Measurements from ENCODE around the gene NR5A1.

Gene NR5A1

GRCh38 chr9:124482431-124483031 is 24.7 kb downstream of the NR5A1 start:
- no peak overlapping the region for H3K4me2 ChIP-seq (ENCODE audit: low read length)
- H3F3A ChIP-seq (ENCODE audit: control insufficient read depth, insufficient read depth) = no peaks in the 10 kb centered on the region
- H3K4me1 ChIP-seq (ENCODE audit: control insufficient read depth, low read length) = peaks cover 8% of the 10 kb centered on the region
- no peak overlapping the region for H3K4me3 ChIP-seq (ENCODE audit: low read length)
- H3K79me2 ChIP-seq (ENCODE audit: control insufficient read depth, low read length) = no peaks in the 10 kb centered on the region
- no peak overlapping the region for H3K27ac ChIP-seq (ENCODE audit: low read depth, low read length)
- H4K20me1 ChIP-seq (ENCODE audit: control insufficient read depth, insufficient read depth, low read depth, low read length) = no peaks in the 10 kb centered on the region
- no peaks in the 10 kb centered on the region for H3K27me3 ChIP-seq (ENCODE audit: control insufficient read depth, low read length)
- H3K9me2 ChIP-seq (replicated peaks; ENCODE audit: control insufficient read depth, low read length) = no peaks in the 10 kb centered on the region
- no peaks in the 10 kb centered on the region for H3K9me3 ChIP-seq (ENCODE audit: control insufficient read depth, insufficient read depth, low read length)
- no peaks in the 10 kb centered on the region for H3K36me3 ChIP-seq (ENCODE audit: control insufficient read depth, low read length)
- TF ChIP-seq, protein P1, sequence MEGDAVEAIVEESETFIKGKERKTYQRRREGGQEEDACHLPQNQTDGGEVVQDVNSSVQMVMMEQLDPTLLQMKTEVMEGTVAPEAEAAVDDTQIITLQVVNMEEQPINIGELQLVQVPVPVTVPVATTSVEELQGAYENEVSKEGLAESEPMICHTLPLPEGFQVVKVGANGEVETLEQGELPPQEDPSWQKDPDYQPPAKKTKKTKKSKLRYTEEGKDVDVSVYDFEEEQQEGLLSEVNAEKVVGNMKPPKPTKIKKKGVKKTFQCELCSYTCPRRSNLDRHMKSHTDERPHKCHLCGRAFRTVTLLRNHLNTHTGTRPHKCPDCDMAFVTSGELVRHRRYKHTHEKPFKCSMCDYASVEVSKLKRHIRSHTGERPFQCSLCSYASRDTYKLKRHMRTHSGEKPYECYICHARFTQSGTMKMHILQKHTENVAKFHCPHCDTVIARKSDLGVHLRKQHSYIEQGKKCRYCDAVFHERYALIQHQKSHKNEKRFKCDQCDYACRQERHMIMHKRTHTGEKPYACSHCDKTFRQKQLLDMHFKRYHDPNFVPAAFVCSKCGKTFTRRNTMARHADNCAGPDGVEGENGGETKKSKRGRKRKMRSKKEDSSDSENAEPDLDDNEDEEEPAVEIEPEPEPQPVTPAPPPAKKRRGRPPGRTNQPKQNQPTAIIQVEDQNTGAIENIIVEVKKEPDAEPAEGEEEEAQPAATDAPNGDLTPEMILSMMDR (IDR thresholded peaks at IDR 0.05; ENCODE audit: low read depth, low read length, poor library complexity, severe bottlenecking) = no peak
- no peak for TF ChIP-seq EZH2phosphoT487 (IDR thresholded peaks at IDR 0.05; ENCODE audit: borderline replicate concordance, low read length)

DNA sequence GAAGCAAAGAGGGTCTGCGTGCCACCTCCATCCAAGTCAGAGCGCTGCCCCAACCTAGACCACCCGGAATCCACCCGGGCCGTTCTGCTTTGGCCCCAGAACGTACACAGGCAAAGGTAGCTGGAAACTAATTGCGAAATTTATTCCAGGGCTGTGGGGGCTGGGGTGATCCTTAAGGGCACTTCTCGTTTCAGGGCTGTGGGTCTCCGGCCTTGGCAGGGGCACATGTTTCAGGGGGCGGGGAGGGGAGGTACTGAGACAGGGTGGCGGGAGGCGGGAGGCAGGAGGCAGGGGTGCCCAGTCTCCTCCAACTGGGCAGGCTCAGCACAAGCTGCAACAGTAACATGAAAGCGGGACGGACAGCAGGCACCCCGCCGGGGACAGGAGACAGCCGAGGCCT is 26.1 kb downstream of the NR5A1 start:
- Histone ChIP-seq H3K4me3 (ENCODE audit: low read length) (no peak overlapping the region), H3K36me3 (ENCODE audit: control insufficient read depth, low read length) (no peaks in the 10 kb centered on the region), H3K27ac (ENCODE audit: low read depth, low read length) (no peak overlapping the region), H3K4me2 (ENCODE audit: low read length) (no peak overlapping the region), H3K79me2 (ENCODE audit: control insufficient read depth, low read length) (no peaks in the 10 kb centered on the region), H3F3A (ENCODE audit: control insufficient read depth, insufficient read depth) (no peaks in the 10 kb centered on the region), H3K9me3 (ENCODE audit: control insufficient read depth, insufficient read depth, low read length) (no peaks in the 10 kb centered on the region), H3K27me3 (ENCODE audit: control insufficient read depth, low read length) (no peaks in the 10 kb centered on the region), H4K20me1 (ENCODE audit: control insufficient read depth, insufficient read depth, low read depth, low read length) (no peaks in the 10 kb centered on the region), H3K9me2 (replicated peaks; ENCODE audit: control insufficient read depth, low read length) (no peaks in the 10 kb centered on the region), H3K4me1 (ENCODE audit: control insufficient read depth, low read length) (peaks cover 12% of the 10 kb centered on the region)
- TF ChIP-seq, protein P1 (IDR thresholded peaks at IDR 0.05; ENCODE audit: low read depth, low read length, poor library complexity, severe bottlenecking) = no peak
- TF ChIP-seq EZH2phosphoT487 (IDR thresholded peaks at IDR 0.05; ENCODE audit: borderline replicate concordance, low read length) = no peak

DNA sequence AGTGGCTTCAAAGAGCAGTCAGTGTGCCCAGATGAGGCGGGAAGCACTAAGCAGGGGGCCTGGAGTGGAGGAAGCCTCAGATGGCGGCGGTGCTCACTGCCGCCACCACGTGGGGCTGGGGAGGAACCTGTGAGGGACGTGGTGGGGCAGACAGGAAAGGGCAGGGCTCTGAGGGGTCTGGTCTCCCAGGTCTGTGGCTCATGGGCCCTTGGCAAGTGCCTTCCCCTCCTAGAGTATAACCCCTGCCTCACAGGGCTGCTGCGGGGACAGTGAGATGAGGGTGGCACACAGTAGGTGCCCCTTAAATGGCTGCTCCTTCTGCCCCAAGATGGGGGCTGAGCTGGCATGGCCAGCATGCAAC is 26.6 kb downstream of the NR5A1 start:
- Histone ChIP-seq H3K27ac (ENCODE audit: low read depth, low read length) (no peak overlapping the region), H3K4me1 (ENCODE audit: control insufficient read depth, low read length) (peaks cover 14% of the 10 kb centered on the region), H3K9me3 (ENCODE audit: control insufficient read depth, insufficient read depth, low read length) (no peaks in the 10 kb centered on the region), H3K4me2 (ENCODE audit: low read length) (peak overlapping the region; percentile 48), H3K27me3 (ENCODE audit: control insufficient read depth, low read length) (no peaks in the 10 kb centered on the region), H4K20me1 (ENCODE audit: control insufficient read depth, insufficient read depth, low read depth, low read length) (no peaks in the 10 kb centered on the region), H3F3A (ENCODE audit: control insufficient read depth, insufficient read depth) (no peaks in the 10 kb centered on the region), H3K36me3 (ENCODE audit: control insufficient read depth, low read length) (no peaks in the 10 kb centered on the region), H3K79me2 (ENCODE audit: control insufficient read depth, low read length) (no peaks in the 10 kb centered on the region), H3K4me3 (ENCODE audit: low read length) (0 out of 2 replicates have a peak overlapping the region, but pooled peaks have one; percentile 12), H3K9me2 (replicated peaks; ENCODE audit: control insufficient read depth, low read length) (no peaks in the 10 kb centered on the region)
- TF ChIP-seq, protein P1 (IDR thresholded peaks at IDR 0.05; ENCODE audit: low read depth, low read length, poor library complexity, severe bottlenecking) = peak; percentile 90
- TF ChIP-seq EZH2phosphoT487 (IDR thresholded peaks at IDR 0.05; ENCODE audit: borderline replicate concordance, low read length) = no peak

Measured in DOHH2 (cell line).